Measurements from ENCODE around the gene IRF2.

- TF ChIP-seq CTCF (conservative IDR thresholded peaks at IDR 0.05) = no peak
- no peak for TF ChIP-seq ZFX (IDR thresholded peaks at IDR 0.05)
Measured at GRCh38 chr4:184357772-184358171, 116.6 kb downstream of the IRF2 start.

Measured in C4-2B (cell line).